Measurements from ENCODE around the gene SULT1A1.
"Not testable (repeated sequence)": the region's sequence is repeated elsewhere in the genome, so short reads cannot be mapped to it uniquely, and the experiment has no call there.

GRCh38 chr16:28636093-28636823 lies 26.4 kb upstream of the SULT1A1 start:
- TF ChIP-seq, protein P1, sequence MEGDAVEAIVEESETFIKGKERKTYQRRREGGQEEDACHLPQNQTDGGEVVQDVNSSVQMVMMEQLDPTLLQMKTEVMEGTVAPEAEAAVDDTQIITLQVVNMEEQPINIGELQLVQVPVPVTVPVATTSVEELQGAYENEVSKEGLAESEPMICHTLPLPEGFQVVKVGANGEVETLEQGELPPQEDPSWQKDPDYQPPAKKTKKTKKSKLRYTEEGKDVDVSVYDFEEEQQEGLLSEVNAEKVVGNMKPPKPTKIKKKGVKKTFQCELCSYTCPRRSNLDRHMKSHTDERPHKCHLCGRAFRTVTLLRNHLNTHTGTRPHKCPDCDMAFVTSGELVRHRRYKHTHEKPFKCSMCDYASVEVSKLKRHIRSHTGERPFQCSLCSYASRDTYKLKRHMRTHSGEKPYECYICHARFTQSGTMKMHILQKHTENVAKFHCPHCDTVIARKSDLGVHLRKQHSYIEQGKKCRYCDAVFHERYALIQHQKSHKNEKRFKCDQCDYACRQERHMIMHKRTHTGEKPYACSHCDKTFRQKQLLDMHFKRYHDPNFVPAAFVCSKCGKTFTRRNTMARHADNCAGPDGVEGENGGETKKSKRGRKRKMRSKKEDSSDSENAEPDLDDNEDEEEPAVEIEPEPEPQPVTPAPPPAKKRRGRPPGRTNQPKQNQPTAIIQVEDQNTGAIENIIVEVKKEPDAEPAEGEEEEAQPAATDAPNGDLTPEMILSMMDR (IDR thresholded peaks at IDR 0.05), result not testable (repeated sequence)
- not testable (repeated sequence) for TF ChIP-seq POLR2AphosphoS5 (IDR thresholded peaks at IDR 0.05; ENCODE audit: low read depth, low read length); REST (IDR thresholded peaks at IDR 0.05; ENCODE audit: insufficient read depth in 1 of 2, low read depth in 2 of 2, low read length in 1 of 2); SIN3A (IDR thresholded peaks at IDR 0.05; ENCODE audit: borderline replicate concordance, insufficient read depth, low read depth, low read length)

All from Panc1 (cell line).